Measurements from ENCODE around the gene KAZALD1.
A peak's percentile ranks its signal among the peaks of the same experiment; 100 is the strongest.

Gene KAZALD1

GRCh38 chr10:101061624-101062231 lies at the start of gene KAZALD1:
Gene KAZALD1, plus strand, starts transcription at chr10:101061989. Its CDS starts 604 bp downstream, at chr10:101062593.
- no peak for DNase-seq (ENCODE audit: low read depth in 2 of 2, low spot score in 1 of 2)

- DNase-seq (ENCODE audit: low read depth in 2 of 2, low spot score in 1 of 2), result peak in 1 of 2 donors; percentile 54
Observed at GRCh38 chr10:101012525-101013364, 49.0 kb upstream of the KAZALD1 start.

GRCh38 chr10:101013365-101013825 lies 48.4 kb upstream of the KAZALD1 start:
- DNase-seq (ENCODE audit: low read depth in 2 of 2, low spot score in 1 of 2), result no peak

GRCh38 chr10:101014230-101014884 lies 47.4 kb upstream of the KAZALD1 start:
- peak; percentile 37 to 66 for DNase-seq (ENCODE audit: low read depth in 2 of 2, low spot score in 1 of 2)

DNA sequence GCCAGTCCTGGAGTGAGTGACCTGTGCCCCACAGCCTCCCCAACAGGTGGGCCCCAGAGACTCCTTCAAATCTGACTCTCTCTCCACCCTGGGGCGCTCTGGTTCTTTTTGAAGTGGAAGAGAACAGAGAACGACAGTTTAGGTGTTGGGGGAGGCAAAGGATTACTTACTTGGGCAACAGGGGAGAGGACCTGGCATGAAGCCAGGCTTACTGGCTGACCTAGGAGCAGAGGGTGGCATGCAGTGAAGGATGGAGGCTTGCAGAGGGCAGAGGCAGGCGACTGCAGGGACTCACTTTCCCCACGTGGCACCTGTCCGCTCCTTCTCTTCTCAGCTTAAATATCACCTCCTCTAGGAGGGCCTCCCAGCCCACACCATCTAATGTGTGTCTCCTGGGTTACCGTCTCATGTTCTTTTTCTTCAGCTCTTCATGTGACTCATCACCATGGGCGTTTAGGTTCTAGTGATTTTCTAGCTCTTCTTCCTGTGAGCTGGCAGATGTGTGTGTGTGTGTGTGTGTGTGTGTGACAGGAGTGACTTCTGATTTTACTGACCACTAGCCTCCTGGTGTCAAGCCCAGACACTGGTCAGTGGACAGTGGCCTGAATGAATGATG lies 46.7 kb upstream of the KAZALD1 start:
- no peak for DNase-seq (ENCODE audit: low read depth in 2 of 2, low spot score in 1 of 2)

- DNase-seq (ENCODE audit: low read depth in 2 of 2, low spot score in 1 of 2), result no peak
Observed at GRCh38 chr10:101015582-101015973, 46.2 kb upstream of the KAZALD1 start.

GRCh38 chr10:101016814-101017213 lies 45.0 kb upstream of the KAZALD1 start:
- no peak for DNase-seq (ENCODE audit: low read depth in 2 of 2, low spot score in 1 of 2)

GRCh38 chr10:101018118-101018599 lies 43.6 kb upstream of the KAZALD1 start:
- no peak for DNase-seq (ENCODE audit: low read depth in 2 of 2, low spot score in 1 of 2)

DNA sequence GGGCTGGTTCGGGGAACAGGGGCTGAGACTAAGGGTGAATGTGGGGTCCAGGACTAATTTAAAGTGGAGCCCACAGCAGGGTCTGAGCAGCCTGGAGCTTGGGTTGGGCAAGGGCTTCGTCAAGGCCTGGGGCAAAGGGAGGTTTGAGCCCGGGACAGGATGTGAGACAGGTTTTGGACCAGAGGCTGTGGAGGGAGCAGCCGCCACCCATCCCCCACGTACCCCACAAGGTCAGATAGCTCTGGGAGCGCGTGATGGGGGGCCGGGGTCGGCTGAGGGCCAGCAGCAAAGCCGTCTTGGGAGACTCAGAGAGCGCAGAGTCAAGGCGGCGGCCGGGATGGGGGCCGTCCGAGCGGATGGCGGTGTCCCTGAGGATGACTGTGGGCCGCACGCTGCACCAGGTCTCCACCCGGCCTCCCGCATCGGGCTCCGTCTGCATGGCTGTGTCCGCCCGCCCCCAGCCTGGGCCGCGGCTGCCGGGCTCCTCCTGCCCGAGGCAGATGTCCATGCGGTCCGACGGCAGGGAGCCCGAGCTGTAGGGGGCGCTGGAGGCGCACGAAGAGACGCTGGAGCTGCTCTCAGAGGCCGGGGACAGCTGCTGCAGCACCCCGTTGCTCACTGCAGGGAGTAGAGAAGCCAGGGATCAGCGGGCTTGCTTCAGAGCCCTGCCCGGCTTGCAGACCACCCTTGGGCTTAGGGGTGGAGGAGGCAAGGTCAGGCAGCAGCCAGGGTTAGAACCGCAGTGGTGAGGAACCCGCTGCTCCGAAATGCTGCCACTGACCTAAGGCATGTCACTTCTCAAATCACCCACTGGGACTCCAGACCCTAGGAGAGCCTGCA lies 43.0 kb upstream of the KAZALD1 start:
- DNase-seq (ENCODE audit: low read depth in 2 of 2, low spot score in 1 of 2), result peak in 1 of 2 donors; percentile 44

DNA sequence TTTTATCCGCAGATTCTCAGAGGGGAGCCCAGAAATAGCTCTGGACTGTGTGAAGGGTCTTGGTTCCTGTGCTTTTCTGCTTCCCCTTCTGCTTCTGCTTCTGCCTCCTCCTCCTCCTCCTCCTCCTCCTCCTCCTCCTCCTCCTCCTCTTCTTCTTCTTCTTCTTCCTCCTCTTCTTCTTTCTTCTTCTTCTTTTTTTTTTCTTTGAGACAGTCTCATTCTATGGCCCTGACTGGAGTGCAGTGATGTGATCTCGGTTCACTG lies 42.4 kb upstream of the KAZALD1 start:
- no peak for DNase-seq (ENCODE audit: low read depth in 2 of 2, low spot score in 1 of 2)

DNA sequence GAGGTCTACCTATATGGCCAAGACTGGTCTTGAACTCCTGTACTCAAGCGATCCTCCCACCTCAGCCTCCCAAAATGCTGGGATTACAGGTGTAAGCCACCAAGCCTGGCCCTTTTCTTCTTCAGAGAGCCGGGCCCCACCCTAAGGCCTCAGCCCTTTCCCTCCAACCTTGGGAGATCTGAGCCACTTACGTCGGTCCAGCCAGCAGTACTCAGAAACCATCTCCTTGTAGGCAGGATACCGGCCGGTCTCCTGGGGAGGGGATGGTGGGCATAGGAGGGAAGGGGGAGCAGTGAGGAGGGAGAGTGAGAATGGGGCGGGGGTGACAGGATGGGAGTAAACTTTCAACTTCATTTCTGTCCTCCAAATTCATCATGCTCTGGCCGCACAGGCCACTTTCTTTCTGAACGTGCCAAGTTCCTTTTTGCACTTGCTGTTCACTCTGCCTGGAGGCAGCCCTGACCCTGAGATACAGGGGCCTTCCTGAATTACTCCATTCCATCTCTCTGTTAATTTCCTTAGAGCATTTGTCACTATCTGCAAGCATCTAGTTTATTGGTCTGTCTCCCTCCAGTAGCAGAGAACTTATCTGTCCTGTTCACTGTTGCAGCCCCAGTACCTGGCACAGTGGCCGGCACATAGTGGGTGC lies 41.2 kb upstream of the KAZALD1 start:
- no peak for DNase-seq (ENCODE audit: low read depth in 2 of 2, low spot score in 1 of 2)

DNA sequence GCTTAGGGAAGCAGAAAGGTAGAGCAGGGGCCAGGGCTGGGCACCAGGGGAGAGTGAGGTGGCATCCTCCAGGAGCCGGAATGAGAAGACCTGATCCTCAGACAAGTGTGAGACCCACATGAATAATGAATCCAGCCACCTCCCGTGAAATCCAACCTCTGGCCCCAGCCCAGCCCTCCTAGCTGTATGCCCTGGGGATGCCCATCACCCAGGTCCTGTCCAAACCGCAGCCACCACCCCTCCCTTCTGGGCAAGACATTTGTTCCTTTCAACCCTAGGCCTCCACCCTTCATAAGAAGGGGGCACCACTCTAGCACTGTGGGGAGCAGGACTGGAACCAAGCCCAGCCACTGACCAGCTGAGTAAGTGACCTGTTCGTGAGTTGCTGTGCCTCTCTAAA lies 40.5 kb upstream of the KAZALD1 start:
- no peak for DNase-seq (ENCODE audit: low read depth in 2 of 2, low spot score in 1 of 2)

DNA sequence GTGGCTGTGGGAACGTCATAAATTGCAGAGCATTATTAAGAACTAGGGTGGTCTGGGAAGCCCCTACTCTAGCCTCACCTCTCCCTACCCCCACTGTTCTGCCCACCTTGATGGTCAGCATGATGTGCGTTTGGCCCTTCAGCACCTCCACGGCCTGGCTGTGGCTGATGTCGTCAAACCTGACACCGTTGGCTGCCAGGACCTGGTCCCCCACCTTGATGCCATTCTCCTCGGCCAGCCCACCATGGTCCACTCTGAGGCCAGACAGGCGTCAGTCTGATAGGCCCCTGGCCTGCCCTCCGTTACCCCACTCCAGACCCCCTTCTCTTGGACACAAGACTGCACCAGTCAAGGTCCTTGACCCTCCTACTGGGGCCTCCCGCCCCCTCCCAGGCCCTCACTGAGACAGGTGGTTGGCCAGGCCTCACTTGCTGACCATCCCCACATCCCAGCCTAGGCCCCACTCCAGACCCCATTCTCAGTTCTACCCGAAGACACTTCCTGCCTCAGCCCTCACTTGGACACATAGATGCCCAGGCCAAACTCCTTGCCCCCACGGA lies 40.0 kb upstream of the KAZALD1 start:
- no peak for DNase-seq (ENCODE audit: low read depth in 2 of 2, low spot score in 1 of 2)

- no peak for DNase-seq (ENCODE audit: low read depth in 2 of 2, low spot score in 1 of 2)
Observed at GRCh38 chr10:101022967-101023705, 38.7 kb upstream of the KAZALD1 start.

- no peak for DNase-seq (ENCODE audit: low read depth in 2 of 2, low spot score in 1 of 2)
Observed at GRCh38 chr10:101027106-101027720, 34.6 kb upstream of the KAZALD1 start.

- no peak for DNase-seq (ENCODE audit: low read depth in 2 of 2, low spot score in 1 of 2)
Observed at GRCh38 chr10:101028446-101029337, 33.1 kb upstream of the KAZALD1 start.

DNA sequence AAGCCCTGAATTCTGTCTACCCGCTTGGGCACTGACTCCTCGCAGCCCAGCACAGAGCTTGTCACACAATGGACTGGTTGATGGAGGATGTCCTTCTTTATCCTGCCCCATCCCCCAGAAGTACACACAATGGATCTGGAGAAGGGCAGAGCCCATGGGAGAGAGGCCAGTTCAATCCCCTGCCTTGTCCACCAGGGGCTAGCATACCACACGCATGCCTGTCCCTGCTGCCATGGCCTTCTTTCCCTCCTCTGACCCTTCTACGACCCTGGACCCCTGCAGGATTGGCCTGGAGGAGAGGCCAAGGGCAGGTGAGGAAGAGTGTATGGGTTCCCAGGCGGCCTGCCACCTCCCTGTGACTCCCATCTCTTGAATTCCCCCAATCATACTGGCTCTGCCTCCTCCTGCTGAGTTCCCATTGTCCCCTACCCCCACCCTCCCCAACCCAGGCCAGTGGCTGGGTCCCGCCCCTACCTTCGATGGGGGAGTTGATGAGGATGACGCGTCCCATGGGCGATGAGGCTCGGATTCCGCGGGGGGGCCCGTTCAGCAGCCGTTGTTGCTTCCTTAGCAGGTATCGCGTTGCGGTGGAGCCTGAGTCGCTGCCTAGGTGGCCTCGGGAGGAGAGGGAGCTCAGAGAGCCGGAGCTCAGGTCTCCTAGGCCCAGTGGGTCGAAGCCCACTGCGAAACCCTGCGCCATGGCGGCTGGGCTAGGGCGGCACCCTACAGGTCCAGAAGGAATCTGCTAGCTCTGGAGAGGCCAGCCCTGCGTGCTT lies 32.1 kb upstream of the KAZALD1 start:
- DNase-seq (ENCODE audit: low read depth in 2 of 2, low spot score in 1 of 2), result no peak
